AG04450 (cell line): ENCODE data around the gene LIF. TPM values are rescaled to one million over a fixed set of nuclear protein-coding genes. Genes with fewer than 3 reads are reported as not detected.

Source experiments
- CTCF ChIA-PET: fragments of 300-600, 350-600 bp; formaldehyde crosslinking; extraction: SDS; loops from one replicate; lab custom pipeline; 2022; ENCODE audit warnings: antibody characterized with exemption, inconsistent platforms; lab: Charles Lee
- POLR2A ChIA-PET: fragments of 350-600 bp; formaldehyde crosslinking; extraction: SDS; loops from one replicate; lab custom pipeline; 2021; ENCODE audit warnings: antibody characterized with exemption, inconsistent platforms; lab: Yijun Ruan, JAX
- DNase-seq: peaks from one replicate; pipeline ENCODE4 v3.0.0-alpha.2; 2011; ENCODE audit warnings: low read depth, low spot score
- H3K27ac ChIP-seq: one replicate; pipeline ENCODE4 v1.5.1; 2012; ENCODE audit warnings: low read depth, low read length, control low read depth
- H3K27me3 ChIP-seq: one replicate; pipeline ENCODE4 v1.6.0; 2012; ENCODE audit warnings: low read length; ENCODE audit not compliant: control insufficient read depth, insufficient read depth
- H3K4me3 ChIP-seq: 2 replicates; pipeline ENCODE4 v1.5.1; 2011; ENCODE audit warnings: mild to moderate bottlenecking, low read depth, low read length, control low read depth
- H3K9me3 ChIP-seq: 2 replicates; pipeline ENCODE4 v1.5.1; 2012; ENCODE audit warnings: low read length; ENCODE audit not compliant: control insufficient read depth, insufficient read depth
- CTCF ChIP-seq: IDR thresholded peaks from 2 replicates; pipeline ENCODE4 v1.5.1; 2011; ENCODE audit warnings: low read depth, low read length, control low read depth, inconsistent platforms
- polyA plus RNA-seq: library from polyadenylated mRNA; depleted of rRNA; stranded (reverse); fragments of >200 nt; gene quantifications from 2 replicates; pipeline ENCODE4 v1.2.3, GENCODE V29; 2011

Gene LIF
- polyA plus RNA-seq, 1 experiment: 53.9 TPM

- no peak overlapping the region for H3K4me3 ChIP-seq
- no peak for DNase-seq
- POLR2A ChIA-PET: interaction anchor here (0.8 kb wide), 1 partner anchor 27 kb away, joined by 3 read pairs; no protein-coding TSS in a partner anchor
These were observed 14.6 kb upstream of the LIF start for GRCh38 chr22:30261134-30261533.

GRCh38 chr22:30260682-30261081 is 14.1 kb upstream of the LIF start:
- no peak overlapping the region for H3K27ac ChIP-seq
- no peaks in the 10 kb centered on the region for H3K27me3 ChIP-seq
- no peaks in the 10 kb centered on the region for H3K9me3 ChIP-seq
- CTCF ChIA-PET: interaction anchor here (1.5 to 2.3 kb wide), 4 partner anchors 17 to 153 kb away, joined by 6 to 13 read pairs (median 10); partner anchors contain the start of genes CASTOR1 and RNF215
- no peak overlapping the region for H3K4me3 ChIP-seq
- TF ChIP-seq CTCF: no peak
- POLR2A ChIA-PET: interaction anchor here (0.8 kb wide), 1 partner anchor 28 kb away, joined by 3 read pairs; no protein-coding TSS in a partner anchor
- no peak for DNase-seq

More at GRCh38 chr22:30261134-30261533, 14.6 kb upstream of the LIF start:
- no peak for TF ChIP-seq CTCF
- H3K9me3 ChIP-seq: no peaks in the 10 kb centered on the region
- no peaks in the 10 kb centered on the region for H3K27me3 ChIP-seq
- H3K27ac ChIP-seq: no peak overlapping the region
- CTCF ChIA-PET: interaction anchor here (1.5 to 2.3 kb wide), 4 partner anchors 17 to 153 kb away, joined by 6 to 13 read pairs (median 10); partner anchors contain the start of genes CASTOR1 and RNF215

GRCh38 chr22:30260276-30260675 is 13.7 kb upstream of the LIF start:
- DNase-seq: no peak
- CTCF ChIA-PET: interaction anchor here (1.5 to 2.3 kb wide), 3 partner anchors 18 to 128 kb away, joined by 6 to 12 read pairs (median 8); partner anchors contain the start of genes CASTOR1 and RNF215
- no peaks in the 10 kb centered on the region for H3K27me3 ChIP-seq
- H3K9me3 ChIP-seq: no peaks in the 10 kb centered on the region
- no peak overlapping the region for H3K4me3 ChIP-seq
- POLR2A ChIA-PET: no interaction called here
- H3K27ac ChIP-seq: no peak overlapping the region
- no peak for TF ChIP-seq CTCF

GRCh38 chr22:30254314-30254713 is 7.8 kb upstream of the LIF start:
- ChIA-PET CTCF (interaction anchor here (1.2 to 1.4 kb wide), 2 partner anchors 57 to 161 kb away, joined by 3 to 4 read pairs; no protein-coding TSS in a partner anchor), POLR2A (interaction anchor here (1.6 kb wide), 1 partner anchor 49 kb away, joined by 6 read pairs; no protein-coding TSS in a partner anchor)
- TF ChIP-seq CTCF: no peak
- Histone ChIP-seq H3K9me3 (no peaks in the 10 kb centered on the region), H3K27ac (no peak overlapping the region), H3K27me3 (no peaks in the 10 kb centered on the region), H3K4me3 (no peak overlapping the region)
- no peak for DNase-seq

- POLR2A ChIA-PET: interaction anchor here (0.6 to 1.0 kb wide), 3 partner anchors 41 to 58 kb away, joined by 4 to 6 read pairs (median 6); no protein-coding TSS in a partner anchor
- CTCF ChIA-PET: interaction anchor here (0.6 to 1.2 kb wide), 3 partner anchors 23 to 71 kb away, joined by 3 to 4 read pairs (median 3); no protein-coding TSS in a partner anchor
- Histone ChIP-seq H3K27me3 (no peaks in the 10 kb centered on the region), H3K9me3 (no peaks in the 10 kb centered on the region), H3K4me3 (no peak overlapping the region), H3K27ac (peak overlapping the region; percentile 77)
- TF ChIP-seq CTCF: no peak
- DNase-seq: no peak
These were observed 6.8 kb upstream of the LIF start for GRCh38 chr22:30253205-30253852.
